GM12878 (cell line): ENCODE results near the gene CCDC88C. TPM values are rescaled to one million over a fixed set of nuclear protein-coding genes. Genes with fewer than 3 reads are reported as not detected.

Experiments used
- ATAC-seq: fragments of 200-7000 bp; cut with Tn5 transposase; 3 replicates; pipeline ENCODE4 v1.9.1; 2020; ENCODE audit warnings: mild to moderate bottlenecking, moderate library complexity
- BruUV-seq: library from RNA; stranded (reverse); fragments of 400-500 nt; replicated peaks from 2 replicates; lab custom pipeline; 2021; lab: Mats Ljungman, UMichigan
- CTCF ChIA-PET: fragments of 300-600 bp; sonication (Branson Sonifier 250); formaldehyde crosslinking; extraction: SDS; loops from one replicate; lab custom pipeline; 2021; ENCODE audit warnings: inconsistent platforms; lab: Yijun Ruan, JAX
- POLR2A ChIA-PET: fragments of 350-600 bp; formaldehyde crosslinking; extraction: SDS; loops from one replicate; lab custom pipeline; 2021; ENCODE audit warnings: inconsistent platforms; lab: Charles Lee
- RAD21 ChIA-PET: fragments of 300-600 bp; sonication (Branson Sonifier 250); formaldehyde crosslinking; loops from one replicate; lab custom pipeline; 2023; ENCODE audit warnings: antibody characterized with exemption; ENCODE audit not compliant: unreplicated experiment; lab: Charles Lee
- SMC1A ChIA-PET: fragments of 300-600 bp; sonication (Branson Sonifier 250); formaldehyde crosslinking; loops from one replicate; lab custom pipeline; 2023; ENCODE audit not compliant: unreplicated experiment, uncharacterized antibody; lab: Charles Lee
- DNase-seq: peaks from one replicate; pipeline ENCODE4 v3.0.0-alpha.2; 2011; ENCODE audit warnings: low read depth, low spot score
- FAIRE-seq: peaks from 3 replicates; lab custom pipeline; 2011; peaks lifted over from hg19 to GRCh38; lab: Jason Lieb, UNC
- H2AFZ ChIP-seq: 2 replicates; pipeline ENCODE4 v1.6.0; 2011; ENCODE audit warnings: low read depth, low read length, control low read depth; ENCODE audit not compliant: control insufficient read depth
- H3K27ac ChIP-seq: 2 replicates; pipeline ENCODE4 v1.5.1; 2011; ENCODE audit warnings: control low read depth; ENCODE audit not compliant: control insufficient read depth, insufficient read depth
- H3K27me3 ChIP-seq, 2 experiments: replicated peaks in 1 of 2; 2 replicates each; pipeline versions ENCODE4 v1.6.0 to v1.6.1; 2011; ENCODE audit warnings: low read length in 1 of 2; ENCODE audit not compliant: control insufficient read depth in 2 of 2, insufficient read depth in 2 of 2
- H3K36me3 ChIP-seq, 2 experiments: 2 replicates each; pipeline ENCODE4 v1.5.1; 2011; ENCODE audit warnings: low read length in 1 of 2; ENCODE audit not compliant: control insufficient read depth in 2 of 2, insufficient read depth in 2 of 2
- H3K4me1 ChIP-seq: 2 replicates; pipeline ENCODE4 v1.6.1; 2011; ENCODE audit warnings: mild to moderate bottlenecking, low read length, moderate library complexity, mixed read lengths; ENCODE audit not compliant: control insufficient read depth, insufficient read depth
- H3K4me2 ChIP-seq: 2 replicates; pipeline ENCODE4 v1.6.0; 2011; ENCODE audit warnings: control low read depth; ENCODE audit not compliant: control insufficient read depth, insufficient read depth
- H3K4me3 ChIP-seq: fragments of 200-600 bp; sonication (generic); 2 replicates; pipeline ENCODE4 v1.5.1; 2016
- H3K79me2 ChIP-seq: 2 replicates; pipeline ENCODE4 v1.6.0; 2011; ENCODE audit warnings: low read length; ENCODE audit not compliant: control insufficient read depth, insufficient read depth
- H3K9ac ChIP-seq: 2 replicates; pipeline ENCODE4 v1.8.0; 2011; ENCODE audit warnings: low read length, control low read depth, mixed read lengths; ENCODE audit not compliant: control insufficient read depth, insufficient read depth
- H3K9me3 ChIP-seq: replicated peaks from 3 replicates; pipeline ENCODE4 v1.5.1; 2011; ENCODE audit warnings: mild to moderate bottlenecking, low read length; ENCODE audit not compliant: control insufficient read depth, insufficient read depth
- H4K20me1 ChIP-seq: 2 replicates; pipeline ENCODE4 v1.6.0; 2011; ENCODE audit not compliant: control insufficient read depth, insufficient read depth
- CBFB ChIP-seq: IDR thresholded peaks from 2 replicates; pipeline ENCODE4 v1.6.1; 2016; ENCODE audit warnings: antibody characterized with exemption, low read depth
- GATAD2B ChIP-seq: fragments of 450-650 bp; conservative IDR thresholded peaks from 2 replicates; pipeline ENCODE4 v1.6.1; 2017; ENCODE audit warnings: low read depth, mild to moderate bottlenecking, moderate library complexity
- MXI1 ChIP-seq: fragments of 150-350 bp; IDR thresholded peaks from 2 replicates; pipeline ENCODE4 v1.6.1; 2011; ENCODE audit warnings: low read depth, mild to moderate bottlenecking, inconsistent platforms, low read length, improper control_type of control experiment
- NFYB ChIP-seq: IDR thresholded peaks from 2 replicates; pipeline ENCODE4 v1.6.1; 2011; ENCODE audit warnings: low read depth, mild to moderate bottlenecking, low read length, improper control_type of control experiment, moderate library complexity; ENCODE audit not compliant: insufficient read depth
- PKNOX1 ChIP-seq: fragments of 450-650 bp; IDR thresholded peaks from 2 replicates; pipeline ENCODE4 v1.6.1; 2016; ENCODE audit warnings: mild to moderate bottlenecking
- RUNX3 ChIP-seq: IDR thresholded peaks from 2 replicates; pipeline ENCODE4 v1.6.1; 2012; ENCODE audit warnings: low read length, inconsistent platforms
- WRNIP1 ChIP-seq: IDR thresholded peaks from 2 replicates; pipeline ENCODE4 v1.6.1; 2011; ENCODE audit warnings: low read depth, low read length, improper control_type of control experiment, borderline replicate concordance
- WGBS: methylation state at CpG from one replicate; pipeline ENCODE4 v1.1.6; 2016; ENCODE audit warnings: low lambda C conversion rate; ENCODE audit not compliant: insufficient replicate concordance, insufficient coverage; ENCODE audit errors: missing lambda C conversion rate; 5-methylcytosine and 5-hydroxymethylcytosine counted together
- in situ Hi-C: fragments of 300-500 bp; cut with MboI; formaldehyde crosslinking; loops from 9 replicates; pipeline ENCODE4 v1.14.3; 2018; ENCODE audit warnings: mixed read lengths
- intact Hi-C: fragments of 100-400 bp; cut with micrococcal nuclease; formaldehyde crosslinking; loops from one replicate; pipeline ENCODE4 v1.14.2; 2022; ENCODE audit not compliant: unreplicated experiment
- polyA plus RNA-seq, 11 experiments: library from polyadenylated mRNA; depleted of rRNA in 4 of 11; unstranded in 6 of 11; stranded (reverse) in 5 of 11; fragments of >200 nt; fragmentation: Nextera tagmentation in 4 of 11; fragmentation: Illumina TruSeq in 1 of 11; extraction: Ambion mirVana in 4 of 11; extraction: Trizol in 1 of 11; gene quantifications; 1 replicate in 1 of 11; 2 replicates in 10 of 11; pipeline versions ENCODE4 v1.2.1 to v1.2.3, GENCODE V29; 2011 to 2016; ENCODE audit warnings: inconsistent platforms in 2 of 11, missing spikeins in 2 of 11, low read depth in 1 of 11
- total RNA-seq, 4 experiments: library from RNA; depleted of rRNA in 3 of 4; stranded (reverse); fragments of >200 nt in 3 of 4; fragmentation: Illumina TruSeq in 1 of 4; extraction: Trizol in 1 of 4; gene quantifications; 2 replicates each; pipeline versions ENCODE4 v1.2.1 to v1.2.3, GENCODE V29; 2013 to 2021
- TF ChIP-seq, protein P1 (sequence below): fragments of 150-350 bp; IDR thresholded peaks from 2 replicates; pipeline ENCODE4 v1.6.1; 2016; ENCODE audit warnings: low read depth, low read length

The CCDC88C gene
- total and polyA plus RNA-seq, 10 of the 15 experiments (the other 5 are each of a cell fraction or from before 2014, with no cell fraction given), result 4.0 to 79.6 (median 36.6) TPM

DNA sequence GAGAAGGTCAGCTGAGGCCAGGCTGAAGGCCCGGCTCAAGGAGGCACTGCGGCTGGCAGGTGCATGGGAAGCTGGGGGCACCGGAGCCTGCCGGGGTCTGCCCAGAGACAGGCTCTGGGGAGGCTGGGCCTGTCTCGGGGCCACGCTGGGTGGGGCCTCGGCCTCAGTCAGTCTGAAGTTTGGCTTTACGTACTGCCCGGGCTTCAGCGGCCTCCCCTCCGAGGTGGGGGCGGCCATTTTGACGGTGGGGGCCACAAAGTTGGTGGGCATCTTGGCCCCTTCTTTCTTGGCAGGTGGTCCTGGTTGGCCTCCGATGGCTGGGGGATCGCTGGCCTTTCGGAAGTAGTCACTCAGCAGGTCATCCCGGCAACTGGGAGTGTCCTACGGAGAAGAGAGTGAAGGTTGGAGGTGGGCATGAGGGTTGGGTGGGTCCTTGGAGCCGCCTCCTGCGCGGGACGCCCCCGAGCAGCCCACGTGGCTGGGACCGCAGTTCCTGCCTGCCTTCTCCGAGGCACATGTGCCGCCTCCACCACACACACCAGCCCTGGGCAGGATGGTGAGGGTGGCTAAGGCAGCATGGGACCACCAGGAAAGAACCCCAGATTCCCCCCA lies 144.2 kb downstream of the CCDC88C start:
- DNase-seq (no peak), FAIRE-seq (no peak), ATAC-seq (no peak)
- TF ChIP-seq WRNIP1, result no peak
- TF ChIP-seq, protein P1, sequence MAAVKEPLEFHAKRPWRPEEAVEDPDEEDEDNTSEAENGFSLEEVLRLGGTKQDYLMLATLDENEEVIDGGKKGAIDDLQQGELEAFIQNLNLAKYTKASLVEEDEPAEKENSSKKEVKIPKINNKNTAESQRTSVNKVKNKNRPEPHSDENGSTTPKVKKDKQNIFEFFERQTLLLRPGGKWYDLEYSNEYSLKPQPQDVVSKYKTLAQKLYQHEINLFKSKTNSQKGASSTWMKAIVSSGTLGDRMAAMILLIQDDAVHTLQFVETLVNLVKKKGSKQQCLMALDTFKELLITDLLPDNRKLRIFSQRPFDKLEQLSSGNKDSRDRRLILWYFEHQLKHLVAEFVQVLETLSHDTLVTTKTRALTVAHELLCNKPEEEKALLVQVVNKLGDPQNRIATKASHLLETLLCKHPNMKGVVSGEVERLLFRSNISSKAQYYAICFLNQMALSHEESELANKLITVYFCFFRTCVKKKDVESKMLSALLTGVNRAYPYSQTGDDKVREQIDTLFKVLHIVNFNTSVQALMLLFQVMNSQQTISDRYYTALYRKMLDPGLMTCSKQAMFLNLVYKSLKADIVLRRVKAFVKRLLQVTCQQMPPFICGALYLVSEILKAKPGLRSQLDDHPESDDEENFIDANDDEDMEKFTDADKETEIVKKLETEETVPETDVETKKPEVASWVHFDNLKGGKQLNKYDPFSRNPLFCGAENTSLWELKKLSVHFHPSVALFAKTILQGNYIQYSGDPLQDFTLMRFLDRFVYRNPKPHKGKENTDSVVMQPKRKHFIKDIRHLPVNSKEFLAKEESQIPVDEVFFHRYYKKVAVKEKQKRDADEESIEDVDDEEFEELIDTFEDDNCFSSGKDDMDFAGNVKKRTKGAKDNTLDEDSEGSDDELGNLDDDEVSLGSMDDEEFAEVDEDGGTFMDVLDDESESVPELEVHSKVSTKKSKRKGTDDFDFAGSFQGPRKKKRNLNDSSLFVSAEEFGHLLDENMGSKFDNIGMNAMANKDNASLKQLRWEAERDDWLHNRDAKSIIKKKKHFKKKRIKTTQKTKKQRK, result no peak
- no peak for TF ChIP-seq RUNX3
- TF ChIP-seq MXI1, result no peak
- TF ChIP-seq NFYB, result no peak
- no peak for TF ChIP-seq GATAD2B
- TF ChIP-seq CBFB, result no peak
- TF ChIP-seq PKNOX1, result no peak
- H3K79me2 ChIP-seq, result no peaks in the 10 kb centered on the region
- no peak overlapping the region for H2AFZ ChIP-seq
- ChIA-PET CTCF (no interaction called here), SMC1A (interaction anchor here (1.6 kb wide), 1 partner anchor 96 kb away, joined by 5 read pairs; no protein-coding TSS in a partner anchor), RAD21 (interaction anchor here (1.4 kb wide), 1 partner anchor 10 kb away, joined by 5 read pairs; no protein-coding TSS in a partner anchor), POLR2A (no interaction called here)
- in situ Hi-C loops (no loop called here), intact Hi-C loops (no loop called here)
- H3K4me3 ChIP-seq, result no peak overlapping the region
- 98% methylated on average over 27 of the region's 27 CpGs for WGBS
- H3K27ac ChIP-seq, result no peak overlapping the region
- H4K20me1 ChIP-seq, result no peaks in the 10 kb centered on the region
- BruUV-seq, result no TSS peak
- H3K36me3 ChIP-seq, result peaks cover 23 to 35% of the 10 kb centered on the region in 2 experiments
- no peaks in the 10 kb centered on the region for H3K9me3 ChIP-seq
- H3K4me1 ChIP-seq, result no peaks in the 10 kb centered on the region
- H3K9ac ChIP-seq, result no peak overlapping the region
- no peaks in the 10 kb centered on the region for H3K27me3 ChIP-seq
- no peak overlapping the region for H3K4me2 ChIP-seq
